ENCODE measurements around the gene FEN1.

The FEN1 gene

DNA sequence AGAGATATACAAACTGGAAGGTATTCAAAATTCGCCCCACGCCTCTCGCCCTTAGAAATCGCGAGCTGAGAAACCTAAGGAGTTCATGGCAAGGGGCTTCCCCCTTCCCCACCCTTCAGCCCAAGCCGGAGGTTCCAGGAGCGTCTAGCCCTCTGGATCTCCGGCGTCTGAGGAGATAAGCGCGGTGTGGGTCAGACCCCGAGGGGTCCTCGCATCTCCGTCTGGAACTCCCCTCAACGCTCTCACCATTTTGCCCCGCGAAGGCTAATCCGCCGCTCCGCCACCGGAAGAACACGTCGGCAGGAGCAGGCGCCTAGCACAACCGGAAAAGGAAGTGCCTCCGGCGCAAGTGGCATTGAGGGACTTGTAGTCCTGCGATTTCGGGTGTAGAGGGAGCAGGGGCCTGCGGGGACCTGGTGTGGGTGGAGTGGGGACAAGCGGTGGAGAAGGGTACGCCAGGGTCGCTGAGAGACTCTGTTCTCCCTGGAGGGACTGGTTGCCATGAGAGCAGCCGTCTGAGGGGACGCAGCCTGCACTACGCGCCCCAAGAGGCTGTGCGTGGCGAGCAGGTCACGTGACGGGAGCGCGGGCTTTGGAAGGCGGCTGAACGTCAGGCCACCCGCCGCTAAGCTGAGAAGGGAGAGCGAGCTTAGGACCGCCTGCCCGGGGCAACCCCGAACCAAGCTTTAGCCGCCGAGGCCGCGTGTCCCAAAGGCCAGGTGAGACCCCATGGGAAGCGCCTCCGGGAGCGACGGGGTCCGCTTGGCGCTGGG is at the start of gene FEN1, which contains the start of gene TMEM258:
FEN1 (plus strand) TSS at position 602 of the 773 bp plus-strand sequence. CDS start 2,451 bp downstream, outside the sequence.
TMEM258 (minus strand) TSS at position 290 of the 773 bp plus-strand sequence; CDS start at position 249, 41 bp downstream.
- no peaks in the 10 kb centered on the region for H3K27me3 Mint-ChIP-seq (ENCODE audit: low read depth)
- H3K4me1 Mint-ChIP-seq (ENCODE audit: low read depth), result peaks cover 42% of the 10 kb centered on the region
- H3K36me3 Mint-ChIP-seq (ENCODE audit: low read depth), result peaks cover 63% of the 10 kb centered on the region
- DNase-seq (ENCODE audit: low spot score), result peak; percentile 88
- H3K9me3 Mint-ChIP-seq, result no peaks in the 10 kb centered on the region
- peak within 1 kb of the TSS; percentile 97 for H3K4me3 Mint-ChIP-seq
- H3K27ac Mint-ChIP-seq, result peak within 1 kb of the TSS; percentile 99

- no peaks in the 10 kb centered on the region for H3K36me3 Mint-ChIP-seq (ENCODE audit: low read depth)
Observed at GRCh38 chr11:61743486-61744095, 49.1 kb upstream of the FEN1 start.

DNA sequence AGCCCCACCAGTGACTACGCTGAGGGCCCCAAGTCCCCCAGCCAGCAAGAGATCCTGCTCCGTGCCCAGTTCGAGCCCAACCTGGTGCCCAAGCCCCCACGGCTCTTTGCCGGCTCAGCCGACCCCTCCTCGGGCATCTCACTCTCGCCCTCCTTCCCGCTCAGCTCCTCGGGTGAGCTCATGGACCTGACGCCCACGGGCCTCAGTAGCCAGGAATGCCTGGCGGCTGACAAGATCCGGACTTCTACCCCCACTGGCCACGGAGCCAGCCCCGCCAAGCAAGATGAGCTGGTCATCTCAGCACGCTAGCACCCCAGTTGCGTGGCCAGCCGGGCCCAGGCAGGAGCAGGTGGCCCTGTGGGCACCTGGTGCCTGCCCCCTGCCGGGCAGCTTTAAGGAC is 48.5 kb upstream of the FEN1 start:
- Mint-ChIP-seq H3K9me3 (no peaks in the 10 kb centered on the region), H3K4me1 (ENCODE audit: low read depth) (no peaks in the 10 kb centered on the region), H3K27ac (no peak overlapping the region)

More at GRCh38 chr11:61743486-61744095, 49.1 kb upstream of the FEN1 start:
- no peaks in the 10 kb centered on the region for H3K9me3 Mint-ChIP-seq
- H3K27ac Mint-ChIP-seq, result no peak overlapping the region
- H3K4me3 Mint-ChIP-seq, result no peak overlapping the region
- H3K27me3 Mint-ChIP-seq (ENCODE audit: low read depth), result no peaks in the 10 kb centered on the region
- no peak for DNase-seq (ENCODE audit: low spot score)
- no peaks in the 10 kb centered on the region for H3K4me1 Mint-ChIP-seq (ENCODE audit: low read depth)

DNA sequence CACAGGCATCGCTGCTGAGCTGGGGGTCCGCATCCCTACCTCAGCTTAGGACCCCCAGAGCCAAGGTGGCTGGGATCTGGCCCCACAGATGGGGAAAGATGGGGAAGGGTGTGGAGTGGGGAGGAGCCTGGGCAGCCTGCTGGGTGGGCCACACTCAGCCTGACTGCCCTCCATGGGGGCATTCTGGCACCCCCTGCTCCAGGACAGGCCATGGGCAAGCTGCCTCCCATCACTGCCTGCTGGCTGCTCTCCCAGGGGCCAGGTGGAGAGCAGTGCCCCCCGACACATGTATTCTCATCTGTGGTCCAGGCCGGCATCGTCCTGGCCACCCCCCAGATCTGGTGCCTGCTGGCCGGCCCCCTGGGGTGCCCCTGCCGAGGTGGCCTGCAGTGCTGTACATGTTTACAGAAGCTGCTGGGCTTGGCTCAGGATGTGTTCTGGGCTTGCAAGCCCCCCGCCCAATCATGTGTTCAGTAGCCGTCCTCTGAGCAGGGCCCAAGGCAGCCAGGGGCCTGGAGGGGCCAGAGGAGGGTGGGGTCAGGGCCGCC is 48.0 kb upstream of the FEN1 start:
- Mint-ChIP-seq H3K4me1 (ENCODE audit: low read depth) (no peaks in the 10 kb centered on the region), H3K27ac (no peak overlapping the region), H3K36me3 (ENCODE audit: low read depth) (no peaks in the 10 kb centered on the region), H3K9me3 (no peaks in the 10 kb centered on the region), H3K4me3 (no peak overlapping the region), H3K27me3 (ENCODE audit: low read depth) (no peaks in the 10 kb centered on the region)
- no peak for DNase-seq (ENCODE audit: low spot score)

More for the DNA sequence above, 48.5 kb upstream of the FEN1 start:
- DNase-seq (ENCODE audit: low spot score), result no peak
- Mint-ChIP-seq H3K4me3 (no peak overlapping the region), H3K27me3 (ENCODE audit: low read depth) (no peaks in the 10 kb centered on the region), H3K36me3 (ENCODE audit: low read depth) (no peaks in the 10 kb centered on the region)

DNA sequence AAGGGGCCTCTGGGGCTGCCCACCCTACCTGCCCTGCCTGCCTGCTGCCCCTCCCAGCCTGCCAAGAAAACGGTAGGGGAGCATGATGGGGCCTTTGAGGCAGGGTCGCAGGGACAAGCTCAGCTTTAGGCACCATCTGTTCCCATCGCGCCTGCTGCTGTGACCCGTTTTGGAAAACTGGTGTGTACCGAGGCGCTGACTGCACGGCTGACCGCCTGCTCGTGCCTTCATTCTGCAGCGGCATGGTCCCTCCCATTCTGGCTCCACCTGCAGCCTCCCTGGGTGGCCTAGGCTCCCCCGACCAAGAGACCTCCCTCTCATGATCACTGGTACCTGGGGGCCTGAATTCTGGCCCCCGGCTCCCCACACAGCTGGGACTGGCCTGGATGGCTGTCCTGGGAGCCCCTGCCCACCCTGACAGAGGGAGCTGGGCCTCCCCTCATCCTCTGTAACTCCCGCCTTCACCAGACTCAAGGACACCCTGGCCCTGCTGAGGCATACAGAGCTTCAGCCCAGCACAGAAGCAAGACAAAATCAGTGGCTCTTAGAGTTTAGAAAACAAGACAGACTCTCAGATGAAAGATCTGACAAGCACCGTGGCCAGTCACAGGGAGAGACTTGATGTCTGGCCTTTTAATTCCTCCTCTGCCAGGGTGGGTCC is 46.8 kb upstream of the FEN1 start:
- no peaks in the 10 kb centered on the region for H3K36me3 Mint-ChIP-seq (ENCODE audit: low read depth)
- no peak for DNase-seq (ENCODE audit: low spot score)
- no peaks in the 10 kb centered on the region for H3K9me3 Mint-ChIP-seq
- H3K27ac Mint-ChIP-seq, result no peak overlapping the region
- H3K27me3 Mint-ChIP-seq (ENCODE audit: low read depth), result peaks cover 3% of the 10 kb centered on the region
- no peaks in the 10 kb centered on the region for H3K4me1 Mint-ChIP-seq (ENCODE audit: low read depth)
- no peak overlapping the region for H3K4me3 Mint-ChIP-seq

GRCh38 chr11:61746442-61747191 is 46.1 kb upstream of the FEN1 start:
- Mint-ChIP-seq H3K4me1 (ENCODE audit: low read depth) (no peaks in the 10 kb centered on the region), H3K9me3 (no peaks in the 10 kb centered on the region), H3K27ac (no peak overlapping the region), H3K27me3 (ENCODE audit: low read depth) (peaks cover 11% of the 10 kb centered on the region), H3K36me3 (ENCODE audit: low read depth) (no peaks in the 10 kb centered on the region), H3K4me3 (no peak overlapping the region)
- DNase-seq (ENCODE audit: low spot score), result no peak

DNA sequence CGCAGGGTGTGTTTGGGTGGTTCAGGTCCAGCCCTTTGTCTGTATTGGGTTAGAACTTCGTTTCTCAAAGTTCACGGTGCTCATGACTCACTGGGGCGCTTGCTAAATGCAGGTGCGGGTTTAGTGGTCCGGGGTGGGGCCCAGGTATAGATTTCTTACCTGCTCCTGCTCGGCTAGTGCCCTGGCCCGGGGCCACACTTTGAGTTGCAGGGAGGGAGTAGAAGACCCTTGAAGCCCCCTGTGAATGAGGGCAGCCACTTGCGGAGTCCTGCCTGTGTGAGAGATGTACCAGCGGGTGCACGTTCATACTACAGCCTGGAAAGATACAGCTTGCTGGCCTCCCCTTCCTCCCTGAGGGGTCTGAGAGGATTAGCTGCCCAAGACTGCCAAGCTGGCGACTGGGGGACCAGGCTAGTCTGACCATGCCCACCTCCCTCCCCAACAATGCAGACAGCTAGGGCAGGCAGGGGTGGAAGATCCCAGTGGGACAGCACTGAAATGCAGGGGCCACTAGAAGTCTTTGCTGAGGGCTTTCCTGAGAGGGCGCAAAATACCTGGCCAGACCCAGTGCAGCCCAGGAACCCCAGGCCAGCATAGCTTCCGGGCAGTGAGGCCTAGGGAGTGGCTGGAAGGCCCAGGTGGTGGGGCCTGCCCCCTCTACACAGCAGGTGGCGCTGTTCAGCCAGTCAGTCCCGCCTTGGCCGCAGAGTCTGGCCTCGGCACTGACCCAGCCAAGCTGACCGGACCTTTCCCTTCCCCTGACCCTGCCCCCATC is 45.3 kb upstream of the FEN1 start:
- H3K4me1 Mint-ChIP-seq (ENCODE audit: low read depth), result no peaks in the 10 kb centered on the region
- no peak overlapping the region for H3K27ac Mint-ChIP-seq
- no peaks in the 10 kb centered on the region for H3K9me3 Mint-ChIP-seq
- H3K4me3 Mint-ChIP-seq, result no peak overlapping the region
- H3K36me3 Mint-ChIP-seq (ENCODE audit: low read depth), result no peaks in the 10 kb centered on the region
- peak; percentile 43 for DNase-seq (ENCODE audit: low spot score)
- H3K27me3 Mint-ChIP-seq (ENCODE audit: low read depth), result peaks cover 16% of the 10 kb centered on the region

GRCh38 chr11:61747967-61748285 is 44.8 kb upstream of the FEN1 start:
- no peak overlapping the region for H3K27ac Mint-ChIP-seq
- H3K4me3 Mint-ChIP-seq, result no peak overlapping the region
- H3K4me1 Mint-ChIP-seq (ENCODE audit: low read depth), result no peaks in the 10 kb centered on the region
- peaks cover 17% of the 10 kb centered on the region for H3K27me3 Mint-ChIP-seq (ENCODE audit: low read depth)
- no peaks in the 10 kb centered on the region for H3K9me3 Mint-ChIP-seq
- DNase-seq (ENCODE audit: low spot score), result no peak
- no peaks in the 10 kb centered on the region for H3K36me3 Mint-ChIP-seq (ENCODE audit: low read depth)

DNA sequence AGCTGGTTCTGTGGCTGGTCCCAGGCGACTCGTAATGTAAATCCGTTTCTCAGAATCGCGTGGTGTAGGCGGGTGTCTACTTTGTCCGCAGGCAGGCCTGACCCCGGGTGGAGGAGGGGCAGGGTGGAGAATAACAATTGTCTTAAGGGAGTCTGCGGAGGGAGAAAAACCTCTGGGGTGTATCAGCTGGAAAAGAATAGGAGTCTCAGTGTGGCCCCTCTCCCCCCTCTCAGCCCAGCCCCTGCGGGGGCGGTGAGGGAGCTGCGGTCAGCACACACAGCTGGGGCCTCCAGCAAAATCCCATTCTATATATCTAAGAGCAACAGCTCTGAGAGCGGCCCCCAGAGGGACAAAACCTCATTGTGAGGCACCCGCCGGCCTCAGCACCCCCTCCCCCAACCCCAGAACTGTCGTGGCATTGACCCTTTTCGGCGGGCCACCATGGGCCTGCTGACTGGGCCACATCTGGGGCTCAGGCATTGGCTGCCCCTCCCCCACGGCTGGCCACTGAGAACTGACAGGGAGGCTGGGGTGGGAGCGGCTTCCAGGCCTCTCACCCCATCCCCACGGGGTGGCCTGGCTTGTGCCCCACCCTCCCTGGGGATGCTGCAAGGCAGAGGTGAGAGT is 43.0 kb upstream of the FEN1 start:
- Mint-ChIP-seq H3K36me3 (ENCODE audit: low read depth) (no peaks in the 10 kb centered on the region), H3K27ac (no peak overlapping the region), H3K9me3 (no peaks in the 10 kb centered on the region), H3K4me3 (no peak overlapping the region), H3K4me1 (ENCODE audit: low read depth) (no peaks in the 10 kb centered on the region), H3K27me3 (ENCODE audit: low read depth) (peaks cover 31% of the 10 kb centered on the region)
- no peak for DNase-seq (ENCODE audit: low spot score)

- Mint-ChIP-seq H3K4me1 (ENCODE audit: low read depth) (no peaks in the 10 kb centered on the region), H3K27ac (no peak overlapping the region), H3K36me3 (ENCODE audit: low read depth) (no peaks in the 10 kb centered on the region), H3K9me3 (no peaks in the 10 kb centered on the region), H3K27me3 (ENCODE audit: low read depth) (peaks cover 31% of the 10 kb centered on the region), H3K4me3 (peak overlapping the region; percentile 10)
- no peak for DNase-seq (ENCODE audit: low spot score)
Observed at GRCh38 chr11:61750631-61751273, 42.0 kb upstream of the FEN1 start.

- peak overlapping the region; percentile 10 for H3K4me3 Mint-ChIP-seq
- no peak overlapping the region for H3K27ac Mint-ChIP-seq
- no peaks in the 10 kb centered on the region for H3K36me3 Mint-ChIP-seq (ENCODE audit: low read depth)
- no peaks in the 10 kb centered on the region for H3K9me3 Mint-ChIP-seq
- peaks cover 31% of the 10 kb centered on the region for H3K27me3 Mint-ChIP-seq (ENCODE audit: low read depth)
- H3K4me1 Mint-ChIP-seq (ENCODE audit: low read depth), result peaks cover 3% of the 10 kb centered on the region
- no peak for DNase-seq (ENCODE audit: low spot score)
Observed at GRCh38 chr11:61751384-61751783, 41.3 kb upstream of the FEN1 start.

DNA sequence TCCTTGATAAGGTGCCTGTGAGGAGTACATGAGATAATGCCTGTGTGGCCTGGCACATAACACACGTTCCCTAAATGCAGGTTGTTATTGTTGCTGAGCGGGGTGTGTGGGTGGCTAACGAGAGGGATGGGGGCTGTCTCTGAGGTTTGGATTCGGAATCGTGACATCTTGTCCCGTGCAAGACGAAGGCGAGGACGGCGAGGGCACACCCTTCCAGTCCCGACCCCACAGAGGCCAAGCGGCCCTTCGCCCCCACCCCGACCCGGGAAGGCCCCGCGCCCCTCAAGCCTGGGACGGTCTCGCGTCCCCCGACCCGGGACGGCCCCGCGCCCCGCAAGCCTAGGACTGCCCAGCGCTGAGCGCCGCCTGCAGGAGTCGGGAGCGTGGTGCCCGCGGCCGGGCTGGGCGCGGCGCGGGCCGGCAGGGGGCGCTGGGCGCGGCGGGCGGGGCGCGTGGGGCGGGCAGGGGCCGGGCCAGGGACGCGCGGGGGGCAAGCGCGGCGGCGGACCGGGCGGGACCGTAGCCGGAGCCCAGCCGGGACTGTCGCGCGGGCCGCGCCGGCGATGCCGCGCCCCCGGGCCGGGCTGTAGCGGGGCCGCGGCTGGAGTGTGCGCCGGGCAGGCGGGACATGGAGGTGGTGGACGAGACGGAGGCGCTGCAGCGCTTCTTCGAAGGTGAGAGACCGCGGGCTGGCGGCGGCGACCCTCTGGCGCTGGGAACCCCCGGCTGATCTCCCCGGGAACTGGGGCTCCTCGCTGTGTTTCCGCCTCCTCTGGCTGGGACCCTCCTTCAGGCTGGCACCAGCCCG is 40.4 kb upstream of the FEN1 start, which contains the start of gene MYRF:
MYRF (plus strand) TSS at position 520 of the 808 bp plus-strand sequence; CDS start at position 629, 109 bp downstream.
- Mint-ChIP-seq H3K27ac (peak within 1 kb of the TSS; percentile 57), H3K4me1 (ENCODE audit: low read depth) (peaks cover 5% of the 10 kb centered on the region), H3K9me3 (no peaks in the 10 kb centered on the region), H3K36me3 (ENCODE audit: low read depth) (no peaks in the 10 kb centered on the region), H3K27me3 (ENCODE audit: low read depth) (peaks cover 31% of the 10 kb centered on the region), H3K4me3 (peak within 1 kb of the TSS; percentile 77)
- peak; percentile 66 for DNase-seq (ENCODE audit: low spot score)
